IMR-90 (cell line): ENCODE results near the gene P2RX3. TPM values are rescaled to one million over a fixed set of nuclear protein-coding genes. Genes with fewer than 3 reads are reported as not detected.

Experiments
- ATAC-seq: fragments of 200-7000 bp; cut with Tn5 transposase; 2 replicates; pipeline ENCODE4 v1.9.1; 2020; ENCODE audit warnings: low read depth, mild to moderate bottlenecking, moderate library complexity
- BruUV-seq: library from RNA; stranded (reverse); fragments of 400-500 nt; replicated peaks from 2 replicates; lab custom pipeline; 2021; lab: Mats Ljungman, UMichigan
- CTCF ChIA-PET: fragments of 300-600 bp; formaldehyde crosslinking; extraction: SDS; loops from one replicate; lab custom pipeline; 2021; ENCODE audit warnings: antibody characterized with exemption; lab: Yijun Ruan, JAX
- POLR2A ChIA-PET: fragments of 300-600 bp; sonication (Branson Sonifier 250); formaldehyde crosslinking; loops from one replicate; lab custom pipeline; 2022; ENCODE audit warnings: antibody characterized with exemption; ENCODE audit not compliant: unreplicated experiment; lab: Charles Lee
- DNase-seq: peaks from one replicate; pipeline ENCODE4 v3.0.0; 2013
- H2AFZ ChIP-seq: replicated peaks from 2 replicates; pipeline ENCODE3; 2013; ENCODE audit warnings: low read length, mild to moderate bottlenecking; ENCODE audit not compliant: poor library complexity
- H2AK5ac ChIP-seq: 2 replicates; pipeline ENCODE4 v1.6.1; 2013; ENCODE audit warnings: low read depth, low read length, inconsistent platforms
- H2AK9ac ChIP-seq: replicated peaks from 2 replicates; pipeline ENCODE3; 2013; ENCODE audit warnings: mild to moderate bottlenecking, low read depth, low read length, moderate library complexity; ENCODE audit not compliant: poor library complexity
- H2BK120ac ChIP-seq: 2 replicates; pipeline ENCODE4 v1.6.1; 2013; ENCODE audit warnings: low read depth, low read length, inconsistent platforms
- H2BK15ac ChIP-seq: 3 replicates; pipeline ENCODE4 v1.6.1; 2013; ENCODE audit warnings: low read depth, low read length, inconsistent platforms
- H2BK20ac ChIP-seq: 2 replicates; pipeline ENCODE4 v1.6.1; 2013; ENCODE audit warnings: low read depth, mild to moderate bottlenecking, inconsistent platforms, low read length, moderate library complexity
- H2BK5ac ChIP-seq: 2 replicates; pipeline ENCODE4 v1.6.1; 2013; ENCODE audit warnings: mild to moderate bottlenecking, low read depth, low read length, inconsistent platforms; ENCODE audit not compliant: poor library complexity, severe bottlenecking
- H3K14ac ChIP-seq: replicated peaks from 2 replicates; pipeline ENCODE4 v1.6.1; 2013; ENCODE audit warnings: low read depth, low read length, inconsistent platforms
- H3K18ac ChIP-seq: 2 replicates; pipeline ENCODE4 v1.6.1; 2013; ENCODE audit warnings: low read depth, low read length, control low read depth
- H3K23ac ChIP-seq: 2 replicates; pipeline ENCODE4 v1.6.1; 2013; ENCODE audit warnings: low read depth, low read length, inconsistent platforms
- H3K27ac ChIP-seq: 2 replicates; pipeline ENCODE4 v1.5.1; 2013; ENCODE audit warnings: mild to moderate bottlenecking, control low read depth, low read length; ENCODE audit not compliant: insufficient read depth
- H3K27me3 ChIP-seq: 2 replicates; pipeline ENCODE4 v1.6.1; 2013; ENCODE audit warnings: low read length; ENCODE audit not compliant: control insufficient read depth, insufficient read depth
- H3K36me3 ChIP-seq: 2 replicates; pipeline ENCODE4 v1.6.1; 2013; ENCODE audit warnings: low read length, mixed read lengths; ENCODE audit not compliant: control insufficient read depth, insufficient read depth
- H3K4ac ChIP-seq: 2 replicates; pipeline ENCODE4 v1.6.1; 2013; ENCODE audit warnings: low read depth, low read length, inconsistent platforms
- H3K4me1 ChIP-seq: 2 replicates; pipeline ENCODE4 v1.6.1; 2013; ENCODE audit warnings: low read length, mixed read lengths; ENCODE audit not compliant: control insufficient read depth, insufficient read depth
- H3K4me2 ChIP-seq: 2 replicates; pipeline ENCODE4 v1.6.1; 2013; ENCODE audit warnings: low read depth, mild to moderate bottlenecking, control low read depth, low read length, moderate library complexity
- H3K4me3 ChIP-seq: 2 replicates; pipeline ENCODE4 v1.5.1; 2013; ENCODE audit warnings: low read depth, mild to moderate bottlenecking, control low read depth, low read length, moderate library complexity; ENCODE audit not compliant: insufficient read depth
- H3K56ac ChIP-seq: 2 replicates; pipeline ENCODE4 v1.6.1; 2013; ENCODE audit warnings: low read length, inconsistent platforms; ENCODE audit not compliant: insufficient read depth; ENCODE audit errors: extremely low read depth
- H3K79me1 ChIP-seq, 2 experiments: 2 replicates each; pipeline ENCODE4 v1.6.1; 2013; ENCODE audit warnings: low read length in 2 of 2, inconsistent platforms in 1 of 2, low read depth in 1 of 2
- H3K9ac ChIP-seq: 2 replicates; pipeline ENCODE4 v1.6.1; 2013; ENCODE audit warnings: low read depth, low read length, control low read depth
- H3K9me1 ChIP-seq: 2 replicates; pipeline ENCODE4 v1.6.1; 2013; ENCODE audit warnings: low read length, inconsistent platforms; ENCODE audit not compliant: insufficient read depth
- H3K9me3 ChIP-seq: 2 replicates; pipeline ENCODE4 v1.6.1; 2013; ENCODE audit warnings: low read length; ENCODE audit not compliant: control insufficient read depth, insufficient read depth
- H4K20me1 ChIP-seq: 2 replicates; pipeline ENCODE4 v1.6.1; 2013; ENCODE audit warnings: low read length, inconsistent platforms; ENCODE audit not compliant: insufficient read depth
- H4K5ac ChIP-seq: 2 replicates; pipeline ENCODE4 v1.6.1; 2013; ENCODE audit warnings: mild to moderate bottlenecking, low read depth, low read length, control low read depth
- H4K8ac ChIP-seq, 2 experiments: 2 replicates each; pipeline ENCODE4 v1.6.1; 2013; ENCODE audit warnings: low read depth in 2 of 2, low read length in 2 of 2, control low read depth in 1 of 2, inconsistent platforms in 1 of 2
- H4K91ac ChIP-seq: 2 replicates; pipeline ENCODE4 v1.6.1; 2013; ENCODE audit warnings: low read depth, low read length, inconsistent platforms; ENCODE audit not compliant: insufficient read depth
- BHLHE40 ChIP-seq: fragments of 150-350 bp; IDR thresholded peaks from 2 replicates; pipeline ENCODE4 v1.6.1; 2016; ENCODE audit warnings: mild to moderate bottlenecking, low read depth, low read length
- FOS ChIP-seq: fragments of 150-350 bp; IDR thresholded peaks from 2 replicates; pipeline ENCODE4 v1.6.1; 2016; ENCODE audit warnings: low read depth, low read length
- MAFK ChIP-seq: IDR thresholded peaks from 2 replicates; pipeline ENCODE4 v1.6.1; 2012; ENCODE audit warnings: low read depth, low read length, improper control_type of control experiment
- MAZ ChIP-seq: IDR thresholded peaks from 2 replicates; pipeline ENCODE4 v1.6.1; 2012; ENCODE audit warnings: low read depth, mild to moderate bottlenecking, low read length, improper control_type of control experiment, moderate library complexity, borderline replicate concordance
- MXI1 ChIP-seq: IDR thresholded peaks from 2 replicates; pipeline ENCODE4 v1.6.1; 2012; ENCODE audit warnings: low read depth, mild to moderate bottlenecking, low read length, moderate library complexity, borderline replicate concordance
- NFE2L2 ChIP-seq: fragments of 150-350 bp; IDR thresholded peaks from 2 replicates; pipeline ENCODE4 v1.6.1; 2016; ENCODE audit warnings: low read depth, mild to moderate bottlenecking, low read length
- RAD21 ChIP-seq: IDR thresholded peaks from 2 replicates; pipeline ENCODE4 v1.6.1; 2012; ENCODE audit warnings: low read length, improper control_type of control experiment
- RCOR1 ChIP-seq: IDR thresholded peaks from 2 replicates; pipeline ENCODE4 v1.6.1; 2012; ENCODE audit warnings: mild to moderate bottlenecking, low read length, improper control_type of control experiment; ENCODE audit not compliant: insufficient replicate concordance
- RFX5 ChIP-seq: IDR thresholded peaks from 2 replicates; pipeline ENCODE4 v1.8.0; 2012; ENCODE audit warnings: low read depth, mild to moderate bottlenecking, low read length, moderate library complexity
- WGBS, 2 experiments: methylation state at CpG; one replicate each; pipeline versions ENCODE4 v1.1.5 to v1.1.7; 2013; ENCODE audit warnings: missing lambda C conversion rate in 2 of 2; ENCODE audit not compliant: insufficient read length in 1 of 2; ENCODE audit errors: extremely low coverage in 2 of 2; 5-methylcytosine and 5-hydroxymethylcytosine counted together
- dilution Hi-C: fragments of 300-500 bp; cut with HindIII; formaldehyde crosslinking; loops from one replicate; pipeline ENCODE4 v1.14.3; 2018; ENCODE audit warnings: low sequenced_read_pairs; ENCODE audit not compliant: unreplicated experiment
- in situ Hi-C: fragments of 300-500 bp; cut with MboI; formaldehyde crosslinking; loops from 3 replicates; pipeline ENCODE4 v1.14.3; 2019; ENCODE audit warnings: low sequenced_read_pairs, inconsistent platforms, mixed read lengths
- intact Hi-C: fragments of 100-400 bp; cut with micrococcal nuclease; formaldehyde crosslinking; loops from 2 replicates; pipeline ENCODE4 v1.10.0; 2022
- polyA plus RNA-seq, 3 experiments: library from polyadenylated mRNA; depleted of rRNA; stranded (reverse); fragments of >200 nt; gene quantifications; 2 replicates each; pipeline ENCODE4 v1.2.3, GENCODE V29; 2012; ENCODE audit warnings: low replicate concordance in 1 of 3
- total RNA-seq: library from RNA; depleted of rRNA; stranded (reverse); fragments of >200 nt; gene quantifications from 2 replicates; pipeline ENCODE4 v1.2.3, GENCODE V29; 2012

P2RX3 gene
- total and polyA plus RNA-seq, 2 of the 4 experiments (the other 2 are of a cell fraction): not detected

- H2BK5ac ChIP-seq: no peak overlapping the region
- H4K91ac ChIP-seq: no peak overlapping the region
- H3K23ac ChIP-seq: no peak overlapping the region
- H4K20me1 ChIP-seq: peaks cover 46% of the 10 kb centered on the region
- H2AK5ac ChIP-seq: no peak overlapping the region
- peaks cover 23% of the 10 kb centered on the region for H3K9me1 ChIP-seq
- in situ Hi-C loops: no loop called here
- H3K4me2 ChIP-seq: no peak overlapping the region
- no peak overlapping the region for H3K9ac ChIP-seq
- peaks cover 12% of the 10 kb centered on the region for H3K9me3 ChIP-seq
- DNase-seq (no peak), ATAC-seq (no peak)
- H3K18ac ChIP-seq: no peak overlapping the region
- no peak overlapping the region for H3K14ac ChIP-seq
- dilution Hi-C loops: no loop called here
- H3K36me3 ChIP-seq: peaks cover 72% of the 10 kb centered on the region
- TF ChIP-seq MAZ (no peak), NFE2L2 (no peak), FOS (no peak), RCOR1 (no peak), MAFK (no peak), RAD21 (no peak), BHLHE40 (no peak), RFX5 (no peak), MXI1 (no peak)
- peaks cover 21 to 55% of the 10 kb centered on the region in 2 experiments for H3K79me1 ChIP-seq
- POLR2A ChIA-PET: no interaction called here
- H3K4ac ChIP-seq: no peak overlapping the region
- peaks cover 13% of the 10 kb centered on the region for H3K4me1 ChIP-seq
- H4K8ac ChIP-seq: no peak overlapping the region
- no peak overlapping the region for H2BK20ac ChIP-seq
- intact Hi-C loops: no loop called here
- no peak overlapping the region for H4K5ac ChIP-seq
- H2BK15ac ChIP-seq: no peak overlapping the region
- no peaks in the 10 kb centered on the region for H3K27me3 ChIP-seq
- TSS peak; percentile 48 for BruUV-seq
- no peak overlapping the region for H3K56ac ChIP-seq
- CTCF ChIA-PET: no interaction called here
- no peak overlapping the region for H3K4me3 ChIP-seq
- 100% methylated on average over 1 of the region's 15 CpGs; no CpG with 5 or more reads in 1 of the 2 experiments for WGBS, 2 experiments
- no peak overlapping the region for H2AFZ ChIP-seq
- no peak overlapping the region for H2AK9ac ChIP-seq
- no peak overlapping the region for H3K27ac ChIP-seq
- no peak overlapping the region for H2BK120ac ChIP-seq
Observed at GRCh38 chr11:57302489-57302888, 35.7 kb upstream of the P2RX3 start.
